ENCODE results near the gene GPALPP1.
"Not testable (repeated sequence)": the region's sequence is repeated elsewhere in the genome, so short reads cannot be mapped to it uniquely, and the experiment has no call there.

GPALPP1 gene

GRCh38 chr13:45016792-45017425 is 27.6 kb downstream of the GPALPP1 start:
- DNase-seq (ENCODE audit: low spot score): no peak
- H3K27ac ChIP-seq: no peak overlapping the region
- TF ChIP-seq CTCF (conservative IDR thresholded peaks at IDR 0.05; ENCODE audit: low read depth): no peak
- CTCF ChIA-PET: no interaction called here
- POLR2A ChIA-PET (ENCODE audit: low non-redundant PET): no interaction called here

- POLR2A ChIA-PET (ENCODE audit: low non-redundant PET); CTCF ChIA-PET; DNase-seq (ENCODE audit: low spot score); H3K27ac ChIP-seq: not testable (repeated sequence)
Observed at GRCh38 chr13:45019981-45020380, 30.6 kb downstream of the GPALPP1 start.

GRCh38 chr13:45021250-45021649 is 31.9 kb downstream of the GPALPP1 start:
- POLR2A ChIA-PET (ENCODE audit: low non-redundant PET): no interaction called here

GRCh38 chr13:45024847-45025246 is 35.5 kb downstream of the GPALPP1 start:
- ChIA-PET CTCF (interaction anchor here (0.7 kb wide), 1 partner anchor 18 kb away, joined by 4 read pairs; no protein-coding TSS in a partner anchor), POLR2A (ENCODE audit: low non-redundant PET) (no interaction called here)
- DNase-seq (ENCODE audit: low spot score): no peak
- TF ChIP-seq CTCF (conservative IDR thresholded peaks at IDR 0.05; ENCODE audit: low read depth): no peak
- H3K27ac ChIP-seq: no peak overlapping the region

More at GRCh38 chr13:45021250-45021649, 31.9 kb downstream of the GPALPP1 start:
- DNase-seq (ENCODE audit: low spot score): no peak
- TF ChIP-seq CTCF (conservative IDR thresholded peaks at IDR 0.05; ENCODE audit: low read depth): no peak
- no peak overlapping the region for H3K27ac ChIP-seq
- CTCF ChIA-PET: interaction anchor here (0.8 kb wide), 1 partner anchor 350 kb away, joined by 3 read pairs; no protein-coding TSS in a partner anchor

GRCh38 chr13:45034342-45034741 is 45.0 kb downstream of the GPALPP1 start:
- TF ChIP-seq CTCF (conservative IDR thresholded peaks at IDR 0.05; ENCODE audit: low read depth): no peak
- no peak overlapping the region for H3K27ac ChIP-seq
- ChIA-PET POLR2A (ENCODE audit: low non-redundant PET) (no interaction called here), CTCF (no interaction called here)
- DNase-seq (ENCODE audit: low spot score): no peak

GRCh38 chr13:45036206-45036605 is 46.9 kb downstream of the GPALPP1 start:
- H3K27ac ChIP-seq: no peak overlapping the region
- TF ChIP-seq CTCF (conservative IDR thresholded peaks at IDR 0.05; ENCODE audit: low read depth): no peak
- no peak for DNase-seq (ENCODE audit: low spot score)
- ChIA-PET POLR2A (ENCODE audit: low non-redundant PET) (no interaction called here), CTCF (interaction anchor here (0.8 kb wide), 1 partner anchor 11 kb away, joined by 5 read pairs; no protein-coding TSS in a partner anchor)

GRCh38 chr13:45040173-45040572 is 50.8 kb downstream of the GPALPP1 start:
- no peak for DNase-seq (ENCODE audit: low spot score)
- ChIA-PET POLR2A (ENCODE audit: low non-redundant PET) (no interaction called here), CTCF (no interaction called here)
- TF ChIP-seq CTCF (conservative IDR thresholded peaks at IDR 0.05; ENCODE audit: low read depth): no peak
- H3K27ac ChIP-seq: no peak overlapping the region

All from RWPE1 (cell line).